GM19372 (cell line): ENCODE measurements around the gene KLHL42.
"Not testable (repeated sequence)": the region's sequence is repeated elsewhere in the genome, so short reads cannot be mapped to it uniquely, and the experiment has no call there.

Experiments used
- ATAC-seq: cut with Tn5 transposase; IDR thresholded peaks from one replicate; pipeline ENCODE4 v1.9.1; 2021; ENCODE audit warnings: mild to moderate bottlenecking, low read depth, moderate library complexity; ENCODE audit not compliant: unreplicated experiment

KLHL42 gene

GRCh38 chr12:27814411-27814810 is 34.4 kb downstream of the KLHL42 start:
- no peak for ATAC-seq

- ATAC-seq, result no peak
Measured at GRCh38 chr12:27814851-27815591, 35.0 kb downstream of the KLHL42 start.

GRCh38 chr12:27817766-27818165 is 37.7 kb downstream of the KLHL42 start:
- no peak for ATAC-seq

- ATAC-seq, result no peak
Measured at GRCh38 chr12:27818401-27818918, 38.4 kb downstream of the KLHL42 start.

- ATAC-seq, result no peak
Measured at GRCh38 chr12:27820564-27820963, 40.5 kb downstream of the KLHL42 start.

- peak; percentile 25 for ATAC-seq
Measured at GRCh38 chr12:27821259-27821973, 41.4 kb downstream of the KLHL42 start.

GRCh38 chr12:27822076-27822712 is 42.2 kb downstream of the KLHL42 start:
- peak; percentile 50 for ATAC-seq

GRCh38 chr12:27823038-27823437 is 43.0 kb downstream of the KLHL42 start:
- ATAC-seq, result no peak

- peak; percentile 68 for ATAC-seq
Measured at GRCh38 chr12:27824126-27824842, 44.3 kb downstream of the KLHL42 start.

- ATAC-seq, result no peak
Measured at GRCh38 chr12:27826076-27826475, 46.0 kb downstream of the KLHL42 start.

GRCh38 chr12:27828196-27828595 is 48.2 kb downstream of the KLHL42 start:
- ATAC-seq, result no peak

GRCh38 chr12:27838543-27839185 is 58.6 kb downstream of the KLHL42 start:
- no peak for ATAC-seq

- ATAC-seq, result no peak
Measured at GRCh38 chr12:27840229-27840999, 60.4 kb downstream of the KLHL42 start.

- ATAC-seq, result no peak
Measured at GRCh38 chr12:27841392-27841882, 61.4 kb downstream of the KLHL42 start.

GRCh38 chr12:27843714-27844245 is 63.7 kb downstream of the KLHL42 start:
- ATAC-seq, result no peak

- no peak for ATAC-seq
Measured at GRCh38 chr12:27844366-27845090, 64.5 kb downstream of the KLHL42 start.

- no peak for ATAC-seq
Measured at GRCh38 chr12:27845187-27845586, 65.2 kb downstream of the KLHL42 start.

GRCh38 chr12:27845706-27846105 is 65.7 kb downstream of the KLHL42 start:
- ATAC-seq, result not testable (repeated sequence)
